B cell (primary cell): ENCODE measurements around the gene FLRT1. TPM values are rescaled to one million over a fixed set of nuclear protein-coding genes. Genes with fewer than 3 reads are reported as not detected.

Experiments
- ATAC-seq: fragments of 200-7000 bp; cut with Tn5 transposase; one replicate; pipeline ENCODE4 v1.10.0; 2021; ENCODE audit warnings: low read depth, mild to moderate bottlenecking, moderate number of reproducible peaks, moderate library complexity
- CTCF ChIA-PET: fragments of 350-600 bp; sonication (Branson Sonifier 250); formaldehyde crosslinking; loops from one replicate; lab custom pipeline; 2021; ENCODE audit warnings: antibody characterized with exemption, inconsistent platforms; lab: Charles Lee
- POLR2A ChIA-PET: fragments of 350-600 bp; sonication (Branson Sonifier 250); formaldehyde crosslinking; loops from one replicate; lab custom pipeline; 2021; ENCODE audit warnings: antibody characterized with exemption; lab: Charles Lee
- DNase-seq: peaks from one replicate; pipeline ENCODE4 v3.0.0; 2013
- H2AFZ ChIP-seq: 2 replicates; pipeline ENCODE4 v1.6.1; 2012; ENCODE audit warnings: mild to moderate bottlenecking, low read depth, low read length; ENCODE audit not compliant: insufficient read depth, poor library complexity, severe bottlenecking
- H3K27ac ChIP-seq, 2 donors: 1 replicate in 1 of 2; 2 replicates in 1 of 2; pipeline ENCODE4 v1.5.1; 2012 to 2013; ENCODE audit warnings: low read length in 2 of 2, mild to moderate bottlenecking in 2 of 2, moderate library complexity in 1 of 2
- H3K27me3 ChIP-seq, 4 experiments: fragments of 200-600 bp in 1 of 4; sonication (generic) in 1 of 4; replicated peaks in 1 of 4; 1 replicate in 2 of 4; 2 replicates in 2 of 4; pipeline versions ENCODE4 v1.6.1 to v1.7.0; 2013 to 2016; ENCODE audit warnings: low read length in 3 of 4, mild to moderate bottlenecking in 2 of 4, mixed read lengths in 1 of 4, moderate library complexity in 1 of 4; ENCODE audit not compliant: insufficient read depth in 4 of 4, control insufficient read depth in 3 of 4; ENCODE audit errors: control extremely low read depth in 1 of 4
- H3K36me3 ChIP-seq, 2 experiments: replicated peaks in 1 of 2; 1 replicate in 1 of 2; 2 replicates in 1 of 2; pipeline versions ENCODE4 v1.6.1 to v1.7.1; 2013; ENCODE audit warnings: low read length in 1 of 2; ENCODE audit not compliant: insufficient read depth in 2 of 2, control insufficient read depth in 1 of 2; ENCODE audit errors: control extremely low read depth in 1 of 2, extremely low read depth in 1 of 2
- H3K4me1 ChIP-seq, 2 donors: fragments of 200-600 bp in 1 of 2; sonication (generic) in 1 of 2; 1 replicate in 1 of 2; 2 replicates in 1 of 2; pipeline versions ENCODE4 v1.5.1 to v1.6.1; 2013 to 2017; ENCODE audit warnings: low read length in 2 of 2; ENCODE audit not compliant: control insufficient read depth in 2 of 2, insufficient read depth in 2 of 2
- H3K4me2 ChIP-seq: replicated peaks from 2 replicates; pipeline ENCODE3; 2012; ENCODE audit warnings: mild to moderate bottlenecking, low read depth, low read length; ENCODE audit not compliant: poor library complexity, severe bottlenecking
- H3K4me3 ChIP-seq, 5 experiments: fragments of 200-600 bp in 1 of 5; sonication (generic) in 1 of 5; 1 replicate in 3 of 5; 2 replicates in 2 of 5; pipeline versions ENCODE4 v1.5.1 to v1.7.0; 2011 to 2016; ENCODE audit warnings: low read length in 4 of 5, mild to moderate bottlenecking in 4 of 5, low read depth in 2 of 5, control low read depth in 1 of 5, moderate library complexity in 1 of 5; ENCODE audit not compliant: insufficient read depth in 1 of 5; ENCODE audit errors: control extremely low read depth in 1 of 5, extremely low read depth in 1 of 5
- H3K79me2 ChIP-seq: fragments of 200-600 bp; sonication (generic); one replicate; pipeline ENCODE4 v1.6.0; 2016; ENCODE audit warnings: low read length; ENCODE audit not compliant: control insufficient read depth, insufficient read depth
- H3K9ac ChIP-seq: fragments of 200-600 bp; sonication (generic); 2 replicates; pipeline ENCODE4 v1.6.1; 2017; ENCODE audit warnings: mild to moderate bottlenecking, low read length, moderate library complexity
- H3K9me3 ChIP-seq, 3 donors: one replicate each; pipeline versions ENCODE4 v1.6.1 to v1.7.1; 2013; ENCODE audit warnings: low read length in 2 of 3; ENCODE audit not compliant: control insufficient read depth in 2 of 3, insufficient read depth in 1 of 3; ENCODE audit errors: control extremely low read depth in 1 of 3
- H4K20me1 ChIP-seq: 2 replicates; pipeline ENCODE4 v1.6.0; 2012; ENCODE audit warnings: mild to moderate bottlenecking, low read length; ENCODE audit not compliant: insufficient read depth, control insufficient read depth, poor library complexity, severe bottlenecking
- H3K27ac Mint-ChIP-seq: one replicate; pipeline ENCODE4 v1.8.0; 2021; ENCODE audit warnings: mixed read lengths
- H3K27me3 Mint-ChIP-seq: one replicate; pipeline ENCODE4 v1.8.0; 2021; ENCODE audit warnings: mixed read lengths
- H3K4me1 Mint-ChIP-seq: one replicate; pipeline ENCODE4 v1.8.0; 2021; ENCODE audit warnings: mixed read lengths
- H3K4me3 Mint-ChIP-seq: one replicate; pipeline ENCODE4 v1.8.0; 2021; ENCODE audit warnings: mixed read lengths
- H3K9me3 Mint-ChIP-seq: one replicate; pipeline ENCODE4 v1.8.0; 2022; ENCODE audit warnings: mixed read lengths; ENCODE audit not compliant: insufficient read depth
- CTCF ChIP-seq: fragments of 200-600 bp; IDR thresholded peaks from one replicate; pipeline ENCODE4 v1.8.0; 2022; ENCODE audit warnings: antibody characterized with exemption, mild to moderate bottlenecking
- EZH2 ChIP-seq: IDR thresholded peaks from 2 replicates; pipeline ENCODE4 v1.6.1; 2012; ENCODE audit warnings: borderline replicate concordance, low read depth, mild to moderate bottlenecking, moderate library complexity, low read length; ENCODE audit not compliant: insufficient read depth, poor library complexity, severe bottlenecking
- WGBS: methylation state at CpG from one replicate; pipeline ENCODE4 v1.1.5; 2013; ENCODE audit warnings: missing lambda C conversion rate; ENCODE audit not compliant: insufficient coverage; 5-methylcytosine and 5-hydroxymethylcytosine counted together
- intact Hi-C: fragments of 100-400 bp; cut with micrococcal nuclease; formaldehyde crosslinking; loops from one replicate; pipeline ENCODE4 v1.10.0; 2022
- polyA plus RNA-seq: library from polyadenylated mRNA; depleted of rRNA; stranded (reverse); fragments of >200 nt; gene quantifications from 2 replicates; pipeline ENCODE4 v1.2.3, GENCODE V29; 2012
- total RNA-seq, 2 donors: library from RNA; stranded (reverse); fragments of 120-200 nt in 1 of 2; gene quantifications; 1 replicate in 1 of 2; 2 replicates in 1 of 2; pipeline versions ENCODE4 v1.2.3 to v1.2.4, GENCODE V29; 2013 to 2022

The FLRT1 gene
- total and polyA plus RNA-seq, 2 donors (not counting 1 experiment from before 2014, with no cell fraction given) = not detected

GRCh38 chr11:64023712-64024710 is 11.7 kb upstream of the FLRT1 start:
- no peak for DNase-seq
- ATAC-seq = no peak
- H3K4me1 ChIP-seq = peaks cover 0 to 10% of the 10 kb centered on the region in 2 donors
- intact Hi-C loops = no loop called here
- Mint-ChIP-seq H3K4me1 (no peaks in the 10 kb centered on the region), H3K27me3 (peaks cover 16% of the 10 kb centered on the region), H3K4me3 (no peak overlapping the region), H3K27ac (no peak overlapping the region), H3K9me3 (no peaks in the 10 kb centered on the region)
- H3K9ac ChIP-seq = no peak overlapping the region
- no peak overlapping the region for H3K4me2 ChIP-seq
- no peaks in the 10 kb centered on the region for H3K36me3 ChIP-seq
- H3K4me3 ChIP-seq = no peak overlapping the region
- H2AFZ ChIP-seq = no peak overlapping the region
- WGBS = 83% methylated on average over 19 of the region's 20 CpGs
- peaks cover 0 to 5% (median 0%) of the 10 kb centered on the region in 3 donors for H3K9me3 ChIP-seq
- no peak overlapping the region for H3K27ac ChIP-seq
- H3K27me3 ChIP-seq = peaks cover 0 to 18% (median 3%) of the 10 kb centered on the region in 4 experiments
- no peaks in the 10 kb centered on the region for H3K79me2 ChIP-seq
- TF ChIP-seq EZH2 (no peak), CTCF (no peak)
- no peaks in the 10 kb centered on the region for H4K20me1 ChIP-seq
- POLR2A ChIA-PET = no interaction called here
- CTCF ChIA-PET = no interaction called here

GRCh38 chr11:64025205-64025604 is 10.5 kb upstream of the FLRT1 start:
- DNase-seq (no peak), ATAC-seq (no peak)
- Mint-ChIP-seq H3K27ac (no peak overlapping the region), H3K27me3 (peaks cover 23% of the 10 kb centered on the region), H3K4me1 (no peaks in the 10 kb centered on the region), H3K9me3 (no peaks in the 10 kb centered on the region), H3K4me3 (no peak overlapping the region)
- H3K4me3 ChIP-seq = no peak overlapping the region
- H3K79me2 ChIP-seq = no peaks in the 10 kb centered on the region
- H3K27me3 ChIP-seq = peaks cover 0 to 19% (median 3%) of the 10 kb centered on the region in 4 experiments
- CTCF ChIA-PET = no interaction called here
- POLR2A ChIA-PET = no interaction called here
- no peak overlapping the region for H3K4me2 ChIP-seq
- H4K20me1 ChIP-seq = no peaks in the 10 kb centered on the region
- H3K36me3 ChIP-seq = no peaks in the 10 kb centered on the region
- TF ChIP-seq CTCF = no peak
- TF ChIP-seq EZH2 = no peak
- H3K9me3 ChIP-seq = peaks cover 0 to 5% (median 0%) of the 10 kb centered on the region in 3 donors
- no peak overlapping the region for H2AFZ ChIP-seq
- H3K9ac ChIP-seq = no peak overlapping the region
- H3K4me1 ChIP-seq = peaks cover 0 to 10% of the 10 kb centered on the region in 2 donors
- WGBS = 90% methylated on average over 3 of the region's 4 CpGs
- no peak overlapping the region for H3K27ac ChIP-seq
- intact Hi-C loops = no loop called here
